Measurements from ENCODE around the gene WFS1.

The WFS1 gene

DNA sequence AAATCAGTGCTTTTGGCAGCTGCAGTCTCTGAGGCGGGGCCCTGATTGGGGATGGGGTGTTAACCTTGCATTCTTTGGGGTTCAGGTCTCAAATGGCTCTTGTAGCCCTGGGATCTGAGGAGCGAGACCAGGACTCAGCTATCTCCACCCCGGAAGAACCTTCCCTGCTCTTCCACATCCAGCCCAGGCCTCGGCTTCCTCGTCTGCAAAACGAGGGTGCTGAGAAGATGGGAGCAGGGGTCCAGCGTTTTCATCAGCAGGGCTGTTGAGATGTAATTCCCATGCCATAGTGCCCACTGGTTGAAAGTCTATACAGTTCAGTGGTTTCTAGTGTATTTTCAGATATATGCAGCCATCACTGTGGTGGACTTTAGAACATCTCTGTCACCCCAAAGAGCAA is 34.6 kb upstream of the WFS1 start:
- no peak for DNase-seq

DNA sequence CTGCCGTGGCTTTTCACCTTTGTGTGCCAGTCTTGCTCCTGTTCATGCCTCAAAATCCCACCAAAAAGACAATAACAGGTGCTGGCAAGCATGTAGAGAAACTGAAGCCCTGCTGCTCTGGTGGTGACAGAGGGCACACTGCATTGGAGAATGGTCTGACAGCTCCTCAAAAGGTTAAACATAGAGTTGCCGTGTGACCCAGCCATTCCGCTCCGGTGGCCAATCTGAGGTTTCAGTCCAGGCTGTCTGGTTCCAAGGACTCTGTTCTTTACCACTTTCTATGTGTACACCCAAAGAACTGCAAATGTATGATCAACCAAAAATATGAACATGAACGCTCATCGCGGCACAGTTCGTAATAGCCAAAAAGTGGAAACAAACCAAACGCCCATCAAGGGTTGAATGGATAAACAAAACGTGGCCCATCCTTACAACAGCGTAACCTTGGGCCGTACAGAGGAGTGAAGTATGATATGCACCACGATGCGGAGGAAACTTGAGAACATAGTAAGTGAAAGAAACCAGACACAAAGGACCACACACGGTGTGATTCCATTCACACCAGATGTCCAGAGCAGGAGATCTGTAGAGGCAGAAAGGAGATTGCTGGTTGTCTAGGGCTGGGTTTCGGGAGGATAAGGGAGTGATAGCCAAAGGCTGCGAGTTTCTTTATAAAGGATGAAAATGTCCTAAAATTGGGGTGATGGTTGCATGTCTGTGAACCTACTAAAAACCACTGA is 33.6 kb upstream of the WFS1 start:
- DNase-seq = no peak

DNA sequence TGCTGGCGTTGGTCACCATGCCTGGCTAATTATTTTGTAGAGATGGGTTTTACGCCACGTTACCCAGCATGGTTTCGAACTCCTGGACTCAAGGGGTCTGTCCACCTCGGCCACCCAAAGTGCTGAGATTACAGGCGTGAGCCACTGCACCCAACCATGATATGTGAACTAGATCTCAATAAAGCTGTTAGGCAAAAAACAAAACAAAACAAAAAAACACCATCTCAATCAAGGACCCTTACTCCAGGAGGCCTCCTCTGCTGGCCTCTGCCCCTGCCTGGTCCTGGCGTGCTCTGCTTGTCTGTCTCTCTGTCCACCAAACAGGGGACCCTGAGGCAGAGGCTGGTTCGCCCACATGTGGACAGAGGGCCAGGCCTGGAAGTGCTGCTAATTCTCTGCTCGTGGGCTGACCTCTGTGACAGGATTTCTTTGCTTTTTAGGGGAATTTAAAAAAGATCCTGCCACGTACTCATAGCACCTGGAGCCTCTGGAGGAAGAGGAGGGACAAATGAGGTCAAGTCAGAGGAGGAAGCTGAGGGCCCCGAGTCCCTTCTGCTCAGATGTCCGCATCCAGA is 32.7 kb upstream of the WFS1 start:
- no peak for DNase-seq

DNA sequence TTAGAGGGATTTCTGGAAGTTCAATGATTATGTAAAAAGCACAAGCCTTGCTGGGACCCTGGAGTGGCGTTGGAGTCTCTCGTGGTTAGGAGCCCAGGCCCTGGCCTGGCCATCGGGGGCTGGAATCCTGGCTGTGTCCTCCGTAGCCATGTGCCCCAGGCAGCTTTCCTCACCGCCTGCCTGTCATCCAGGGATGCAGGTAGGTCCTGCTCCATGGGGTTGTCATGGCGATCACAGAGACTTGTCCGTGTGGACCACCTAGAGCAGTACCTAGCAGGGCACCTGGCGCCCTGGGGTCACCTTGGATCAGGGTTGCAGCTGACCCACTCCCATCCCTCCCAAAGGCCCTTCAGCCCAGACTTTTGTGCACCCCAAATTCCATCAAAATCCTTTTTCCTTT is 30.2 kb upstream of the WFS1 start:
- no peak for DNase-seq

DNA sequence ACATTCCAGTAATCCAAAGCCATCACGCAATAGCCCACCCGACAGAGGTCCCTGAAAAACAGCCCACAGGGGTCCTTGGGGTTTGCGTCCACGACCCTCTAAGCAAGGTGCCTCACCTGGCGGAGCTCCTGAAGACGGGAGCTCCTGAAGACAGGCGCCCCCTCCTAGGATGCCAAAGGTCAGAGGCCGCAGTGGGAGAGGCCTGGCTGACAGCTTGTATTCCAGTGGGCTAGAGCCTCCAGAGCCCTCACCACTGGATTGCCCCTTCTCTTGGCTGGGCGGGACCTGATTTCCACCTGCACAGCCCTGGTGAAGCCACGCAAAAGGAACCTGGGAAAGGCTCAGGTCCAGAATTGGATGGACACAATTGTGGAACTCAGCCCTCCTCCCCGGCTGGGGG is 29.7 kb upstream of the WFS1 start:
- DNase-seq = no peak

DNA sequence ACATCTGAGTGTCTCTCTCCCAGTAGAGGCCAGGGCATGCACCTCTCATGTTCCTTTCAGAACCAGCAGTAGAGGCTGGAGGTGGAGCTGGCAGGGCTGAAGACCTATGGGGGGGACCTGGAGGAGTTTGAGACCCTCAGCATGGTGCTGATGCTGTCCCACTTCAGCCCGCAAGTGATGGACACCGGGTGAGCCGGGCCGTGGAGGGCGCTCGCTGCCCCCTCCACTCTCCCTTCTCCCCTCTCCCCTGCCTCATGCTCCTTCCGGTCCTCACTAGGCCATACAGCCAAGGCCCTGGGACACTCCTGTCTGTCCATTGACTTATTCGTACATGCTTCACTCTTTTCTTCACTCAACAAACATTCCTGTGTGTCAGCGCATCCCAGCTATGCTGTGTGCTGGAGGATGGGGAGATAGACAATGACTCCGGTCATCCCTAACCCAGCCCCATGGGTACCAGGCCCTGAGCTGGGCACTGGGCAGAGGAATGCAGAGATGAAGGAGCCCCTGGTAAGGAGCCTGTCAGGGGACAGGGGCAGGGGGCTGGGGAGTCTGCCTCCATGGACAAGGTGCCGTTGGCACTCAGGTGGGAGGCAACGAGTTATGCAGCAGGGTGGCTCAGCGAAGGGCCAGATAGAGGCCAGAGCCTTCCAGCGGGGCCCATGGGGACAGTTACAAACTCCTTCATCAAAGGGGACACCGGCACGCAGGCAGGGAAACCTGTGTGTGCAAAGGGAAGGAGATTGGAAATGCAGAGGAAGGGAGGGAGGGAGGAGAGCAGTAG is 28.4 kb upstream of the WFS1 start:
- no peak for DNase-seq

DNA sequence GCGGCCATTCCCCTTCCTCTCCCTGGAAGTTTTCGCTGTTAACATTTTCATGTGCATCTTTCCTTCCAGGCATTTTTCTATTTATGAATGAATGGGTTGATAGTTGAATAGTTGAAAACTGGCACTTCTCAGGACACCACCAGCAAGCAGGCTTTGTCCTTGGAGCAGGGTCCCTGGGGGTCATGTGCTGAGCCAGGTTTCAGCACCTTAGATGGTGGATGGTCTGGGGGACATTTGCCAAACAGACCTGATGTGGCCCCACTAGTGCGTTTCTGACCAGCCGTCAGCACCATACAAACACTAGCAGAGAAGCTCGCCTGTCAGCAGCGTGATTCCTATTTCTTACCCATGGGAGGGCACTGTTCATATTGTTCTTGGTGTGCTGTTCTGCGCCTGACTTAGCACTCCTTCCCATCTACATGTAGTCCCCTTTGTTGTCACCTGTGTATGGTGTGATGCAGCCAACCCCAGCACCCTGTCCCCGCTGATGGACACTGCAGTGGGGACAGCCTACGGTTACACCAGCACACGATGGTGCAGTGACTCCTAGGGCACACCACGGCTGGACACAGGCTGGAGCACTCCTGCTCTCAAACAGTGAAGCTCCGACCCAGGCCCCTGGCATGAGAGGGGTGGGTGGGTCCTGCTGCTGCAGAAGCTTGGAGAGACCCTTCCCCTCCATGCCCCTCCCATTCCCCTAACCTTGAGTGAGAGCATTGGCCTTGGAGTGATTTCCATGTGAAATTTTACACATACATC is 27.2 kb upstream of the WFS1 start:
- DNase-seq = no peak

DNA sequence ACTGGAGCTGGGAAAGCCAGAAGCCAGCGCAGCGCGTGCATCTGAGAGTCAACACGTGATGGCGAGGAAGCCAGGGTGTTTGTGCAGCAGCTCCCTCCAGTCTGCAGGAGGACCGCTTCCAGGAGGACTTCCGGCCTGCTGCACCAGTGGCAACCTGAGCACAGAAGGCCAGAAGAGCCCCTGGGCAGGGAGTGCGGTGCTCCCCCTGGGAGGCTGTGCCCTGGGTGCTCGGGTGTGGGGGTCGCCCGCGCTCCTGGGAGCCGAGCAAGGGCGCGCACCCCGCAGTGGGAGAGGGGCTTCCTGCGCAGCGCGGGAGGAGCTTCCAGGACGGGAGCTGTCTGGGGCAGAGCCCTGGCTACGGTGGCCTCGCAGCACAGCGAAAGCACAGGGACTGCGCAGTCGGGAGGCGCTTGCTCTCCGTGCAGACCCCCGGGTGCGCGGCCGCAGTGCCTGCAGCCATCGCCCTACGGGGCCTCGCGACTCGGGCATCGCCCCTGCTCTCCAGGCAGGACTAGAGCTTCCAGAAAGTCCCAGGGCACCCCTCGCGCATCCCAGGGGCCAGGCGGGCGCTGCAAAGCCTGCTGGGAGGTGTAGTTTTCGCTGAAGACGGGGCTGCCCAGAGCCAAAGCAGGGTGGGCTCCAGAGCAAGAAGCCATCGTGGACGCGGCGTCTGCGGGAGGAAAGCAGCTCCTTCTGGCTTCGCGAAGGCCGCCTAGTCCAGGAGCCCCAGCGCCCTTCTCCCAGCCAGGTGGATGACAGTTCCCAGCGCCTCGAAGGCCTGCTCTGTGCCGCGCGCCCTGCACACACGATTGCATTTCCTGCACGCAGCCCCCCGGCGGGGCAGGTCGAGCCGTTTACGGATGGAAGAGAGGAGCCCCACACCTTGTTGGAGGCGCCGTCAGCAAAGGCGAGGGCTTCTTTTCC is 24.1 kb upstream of the WFS1 start:
- DNase-seq = no peak

DNA sequence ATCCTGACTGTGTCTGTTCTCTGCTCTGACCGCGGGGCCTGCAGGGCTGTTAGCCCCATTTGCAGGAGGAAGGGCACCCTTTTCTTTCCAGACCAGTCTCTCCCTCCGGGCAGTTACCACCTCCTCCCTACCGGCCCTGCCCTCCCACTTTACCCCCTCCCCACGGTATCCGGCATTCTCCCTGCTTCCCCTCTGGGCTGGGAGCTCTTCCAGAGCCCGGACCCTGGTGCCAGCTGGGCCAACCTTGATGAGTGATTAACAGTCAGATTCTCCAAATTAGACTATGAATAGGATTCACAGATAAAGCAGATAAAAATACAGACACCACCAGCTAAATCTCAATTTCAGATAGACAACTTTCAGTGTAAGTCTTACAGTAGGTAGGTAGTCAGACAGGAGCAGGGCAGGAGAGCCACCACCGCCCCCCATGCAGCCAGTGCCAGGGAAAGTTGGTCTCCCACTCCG is 23.4 kb upstream of the WFS1 start:
- no peak for DNase-seq

DNA sequence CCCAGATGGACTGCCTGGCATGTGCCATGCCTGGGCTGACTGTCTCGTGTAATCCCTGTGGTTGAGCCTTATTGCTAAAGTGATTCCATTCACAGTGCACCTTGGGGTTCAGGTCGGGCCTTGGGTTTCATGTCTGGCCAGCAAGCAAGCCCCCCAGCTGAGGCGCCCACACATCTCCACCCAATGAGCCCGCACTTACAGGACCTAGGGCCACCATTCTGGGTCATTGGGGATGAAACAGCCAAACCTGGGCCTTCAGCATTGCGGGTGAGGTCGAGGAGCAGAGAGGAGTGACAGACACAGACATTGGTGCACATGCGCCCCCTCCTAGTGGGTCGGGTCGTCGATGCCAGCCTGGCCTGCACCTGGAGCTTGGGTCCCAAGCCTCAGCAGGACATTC is 21.3 kb upstream of the WFS1 start:
- DNase-seq = no peak

DNA sequence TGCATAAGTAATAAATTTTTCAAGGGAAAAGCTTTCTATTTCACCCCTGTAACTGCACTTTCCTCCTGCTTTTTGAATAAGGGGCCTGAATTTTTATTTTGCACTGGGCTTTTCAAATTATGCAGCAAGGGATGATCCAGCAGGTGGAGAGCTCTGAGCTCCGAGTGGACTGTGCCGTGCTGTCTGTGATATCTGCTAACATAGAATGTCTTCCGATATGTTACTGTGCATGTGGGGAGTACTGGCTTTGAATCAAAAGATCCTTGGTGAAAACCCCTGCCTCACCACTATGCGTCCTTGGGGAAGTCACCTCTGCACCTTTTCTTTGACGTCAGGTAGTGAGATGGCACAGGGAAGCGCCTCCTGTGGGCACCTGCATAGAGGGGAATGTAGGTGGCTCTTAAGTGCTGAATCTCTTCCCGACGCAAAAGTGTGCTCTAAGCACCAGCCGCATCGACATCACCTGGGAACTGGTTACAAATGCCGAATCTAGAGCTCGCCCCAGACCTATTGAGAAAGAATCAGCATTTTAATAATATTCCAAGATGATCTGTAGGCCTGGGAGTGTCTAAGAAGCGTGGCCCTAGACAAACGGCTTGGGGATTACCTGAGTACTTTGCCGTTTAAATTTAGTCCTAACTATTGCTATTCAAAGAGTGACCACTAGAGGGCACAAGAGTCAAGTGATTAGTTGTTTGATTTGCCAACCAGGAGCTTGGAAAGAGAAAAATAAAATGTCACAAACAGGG is 19.2 kb upstream of the WFS1 start:
- DNase-seq = peak; percentile 20

DNA sequence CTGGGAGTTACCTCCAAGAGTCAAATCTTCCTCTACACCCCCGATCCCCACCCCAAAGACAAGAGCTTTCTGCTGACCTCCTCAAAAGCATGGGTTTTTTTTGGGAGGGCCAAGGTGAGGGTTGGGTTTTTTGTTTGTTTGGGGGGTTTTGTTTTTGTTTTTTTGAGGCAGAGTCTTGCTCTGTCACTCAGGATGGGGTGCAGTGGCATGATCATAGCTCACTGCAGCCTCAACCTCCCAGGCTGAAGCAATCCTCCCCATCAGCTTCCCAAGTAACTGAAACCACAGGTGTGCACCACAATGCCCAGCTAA is 18.7 kb upstream of the WFS1 start:
- DNase-seq = no peak

DNA sequence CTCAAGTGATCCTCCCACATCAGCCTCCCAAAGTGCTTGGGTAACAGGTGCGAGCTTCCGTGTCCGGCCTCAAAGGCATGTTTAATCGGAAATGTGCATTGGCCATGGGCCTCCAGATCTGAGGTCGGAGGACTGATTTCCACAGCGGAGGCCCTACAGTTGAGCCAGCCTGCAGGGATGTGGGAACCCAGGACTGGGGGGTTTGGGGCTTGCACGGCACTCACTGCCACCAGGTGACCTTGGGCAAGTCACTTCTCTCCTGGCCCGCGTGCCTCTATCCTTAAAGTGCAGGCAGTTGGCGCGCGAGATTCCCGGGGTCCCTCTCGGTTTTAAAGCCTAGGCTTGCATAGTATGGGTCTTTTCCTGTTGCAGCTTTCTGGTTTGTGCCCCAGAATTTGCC is 18.3 kb upstream of the WFS1 start:
- no peak for DNase-seq

DNA sequence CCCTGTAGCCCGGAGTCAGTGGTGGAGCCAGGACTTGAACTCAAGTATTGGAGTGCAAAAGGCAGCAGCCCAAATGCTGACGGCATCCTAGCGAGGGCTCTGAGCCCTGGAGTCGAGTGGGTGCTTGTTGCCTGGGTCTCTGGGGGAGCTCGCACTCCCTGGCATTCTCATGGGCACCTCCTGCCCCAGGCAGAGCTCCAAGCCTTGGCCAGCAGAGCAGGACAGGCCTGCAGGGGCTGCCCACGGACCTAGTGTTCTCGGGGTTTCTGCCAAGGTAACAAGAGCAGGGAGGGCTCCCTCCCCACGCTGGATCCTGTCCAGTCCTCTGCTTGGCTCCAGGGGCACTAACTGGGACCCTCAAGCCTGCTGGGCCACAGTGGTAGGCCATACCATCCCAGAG is 17.6 kb upstream of the WFS1 start:
- DNase-seq = no peak

DNA sequence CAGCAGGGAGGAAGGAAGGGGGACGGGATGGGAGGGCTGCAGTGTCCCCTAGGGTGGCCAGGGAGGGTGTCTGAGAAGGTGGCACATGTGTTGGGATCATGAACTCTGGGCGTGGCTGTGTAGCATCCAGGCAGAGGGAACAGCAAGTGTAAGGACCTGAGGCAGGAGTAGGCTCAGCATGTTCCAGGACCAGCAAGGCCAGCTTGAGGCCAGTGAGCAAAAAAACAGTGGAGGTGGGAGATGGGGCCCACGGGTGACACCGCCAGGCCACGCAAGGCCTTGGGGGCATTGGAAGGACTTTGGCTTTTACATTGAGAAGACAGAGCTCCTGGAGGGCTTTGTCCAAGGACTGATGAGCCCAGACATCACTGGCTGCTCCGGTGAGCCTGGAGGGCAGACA is 16.5 kb upstream of the WFS1 start:
- no peak for DNase-seq

DNA sequence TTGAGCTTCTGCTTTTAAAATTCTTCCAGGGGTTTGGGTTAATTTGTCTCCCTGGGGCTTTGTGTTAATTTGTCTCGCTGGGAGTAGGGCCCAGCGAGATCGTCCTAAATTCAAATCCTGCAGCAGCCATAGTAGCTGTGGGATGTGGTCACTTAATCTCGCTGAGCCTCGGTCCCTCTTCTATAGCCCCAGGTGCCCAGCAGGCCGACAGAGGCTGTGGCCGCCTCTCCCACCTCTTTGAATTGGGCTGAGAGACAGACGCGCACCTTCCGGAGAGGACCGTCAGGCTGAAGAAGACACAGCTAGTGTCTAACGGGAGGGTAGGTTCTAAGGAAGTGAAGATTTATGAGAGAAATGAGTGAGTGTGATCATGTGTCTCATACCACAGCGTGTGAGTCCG is 15.7 kb upstream of the WFS1 start:
- no peak for DNase-seq

DNA sequence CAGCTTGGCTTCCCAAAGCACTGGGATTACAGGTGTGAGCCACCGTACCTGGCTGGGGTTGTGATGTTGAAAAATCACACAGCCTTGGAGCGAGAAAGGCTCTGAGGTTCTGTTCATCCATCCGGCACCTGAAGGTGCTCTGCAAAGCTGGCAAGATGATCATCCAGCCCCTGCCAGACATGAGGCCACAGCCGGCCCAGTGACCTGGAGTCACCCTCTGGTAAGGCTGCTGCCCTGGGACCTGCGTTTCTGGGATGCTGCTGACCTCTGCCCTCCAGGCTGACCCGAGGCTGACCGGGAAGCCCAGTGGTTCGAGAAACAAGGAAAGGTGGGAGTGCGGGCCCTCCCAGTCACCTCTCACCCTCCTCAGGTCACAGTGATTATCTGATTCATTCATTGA is 13.5 kb upstream of the WFS1 start:
- no peak for DNase-seq

DNA sequence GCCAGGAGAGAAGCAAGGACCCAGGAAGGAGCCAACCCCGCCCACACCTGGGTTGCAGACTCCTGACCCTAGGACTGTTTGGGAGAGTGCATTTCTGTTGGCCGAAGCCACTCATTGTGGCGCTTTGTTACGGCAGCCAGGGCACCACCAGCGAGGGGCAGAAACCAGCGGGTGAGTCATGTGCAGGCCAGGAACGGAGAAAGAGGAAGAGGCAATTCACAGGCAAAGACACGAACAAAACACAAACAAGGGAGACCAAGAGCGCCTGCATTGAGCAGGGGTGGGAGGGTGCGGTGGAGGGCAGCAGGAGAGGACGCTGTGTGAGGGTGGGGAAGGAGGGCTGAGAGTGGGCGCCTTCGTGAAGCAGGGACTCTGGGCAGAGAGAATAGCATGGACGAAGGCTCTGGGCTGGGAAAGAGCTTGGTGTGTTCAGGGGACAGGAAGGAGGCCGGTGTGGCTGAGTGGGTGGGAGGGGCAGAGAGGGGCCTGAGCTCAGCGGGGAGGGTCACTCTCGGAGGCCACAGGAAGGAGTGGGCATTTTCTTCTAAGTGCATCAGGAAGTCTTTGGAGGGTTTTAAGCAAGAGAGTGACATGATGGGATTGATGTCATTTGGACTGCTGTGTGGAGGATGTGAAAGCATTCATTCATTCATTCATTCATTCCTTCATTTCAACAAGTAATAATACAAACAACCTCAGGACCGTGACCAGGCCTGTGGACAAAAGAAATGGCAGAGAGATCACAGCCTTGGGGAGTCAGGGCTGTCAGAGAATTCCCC is 12.2 kb upstream of the WFS1 start:
- no peak for DNase-seq

DNA sequence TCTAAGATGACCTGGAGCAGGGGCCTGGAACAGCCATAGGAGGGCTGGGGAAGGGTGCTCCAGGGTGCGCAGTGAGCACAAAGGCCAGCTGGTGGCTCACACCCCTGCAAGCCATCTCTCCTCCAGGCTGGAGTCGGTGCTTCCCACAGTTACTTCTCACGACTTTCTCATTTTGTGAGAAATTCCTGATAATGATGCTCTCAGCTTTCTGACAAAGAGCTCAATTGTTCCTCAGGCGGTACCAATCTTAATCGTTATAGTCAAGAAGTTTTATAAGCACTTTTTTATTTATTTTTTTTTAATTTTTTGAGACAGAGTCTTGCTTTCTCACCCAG is 11.7 kb upstream of the WFS1 start:
- DNase-seq = no peak

DNA sequence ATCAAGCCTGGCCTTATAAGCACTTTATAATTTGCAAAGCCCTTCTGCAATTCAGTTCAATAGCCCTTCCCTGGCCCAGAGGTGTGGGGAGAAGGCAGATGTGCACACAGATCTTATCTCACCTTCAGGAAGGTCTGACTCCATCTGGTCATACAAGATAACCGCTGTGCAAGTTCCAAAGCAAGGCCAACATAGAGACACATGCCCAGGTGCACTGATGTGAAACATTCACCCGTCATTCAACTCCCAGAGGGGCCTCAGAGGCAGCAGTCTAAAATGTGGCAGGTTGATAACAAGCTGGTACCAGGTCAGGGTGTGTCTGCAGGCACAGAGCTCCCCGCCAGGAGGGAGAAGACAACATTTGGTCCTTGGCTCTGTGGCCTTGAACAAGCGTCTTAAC is 10.9 kb upstream of the WFS1 start:
- no peak for DNase-seq

DNA sequence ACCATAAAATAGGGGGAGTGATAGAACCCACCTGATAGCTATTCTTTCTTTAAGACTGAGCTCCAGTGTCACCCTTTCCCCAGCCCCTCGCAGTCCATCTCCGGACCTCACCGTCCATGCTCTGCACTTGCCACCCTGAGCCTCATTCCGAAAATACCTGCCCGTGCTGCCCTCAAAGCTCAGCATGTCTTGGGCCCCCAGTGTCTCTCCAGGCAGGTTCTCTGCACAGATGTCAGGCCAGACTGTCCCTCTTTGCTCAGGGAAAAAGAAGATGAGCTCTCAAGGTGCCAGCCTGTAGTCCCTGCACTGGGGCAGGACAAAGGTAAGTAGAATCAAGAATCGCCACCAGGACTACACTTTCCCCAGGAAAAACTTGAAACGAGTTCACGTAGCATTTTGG is 9.8 kb upstream of the WFS1 start:
- DNase-seq = no peak
